GM12878 (cell line): ENCODE measurements around the gene FRAS1. TPM values are rescaled to one million over a fixed set of nuclear protein-coding genes. Genes with fewer than 3 reads are reported as not detected.

Experiments
- ATAC-seq: fragments of 200-7000 bp; cut with Tn5 transposase; 3 replicates; pipeline ENCODE4 v1.9.1; 2020; ENCODE audit warnings: mild to moderate bottlenecking, moderate library complexity
- BruUV-seq: library from RNA; stranded (reverse); fragments of 400-500 nt; replicated peaks from 2 replicates; lab custom pipeline; 2021; lab: Mats Ljungman, UMichigan
- CTCF ChIA-PET: fragments of 300-600 bp; sonication (Branson Sonifier 250); formaldehyde crosslinking; extraction: SDS; loops from one replicate; lab custom pipeline; 2021; ENCODE audit warnings: inconsistent platforms; lab: Yijun Ruan, JAX
- POLR2A ChIA-PET: fragments of 350-600 bp; formaldehyde crosslinking; extraction: SDS; loops from one replicate; lab custom pipeline; 2021; ENCODE audit warnings: inconsistent platforms; lab: Charles Lee
- RAD21 ChIA-PET: fragments of 300-600 bp; sonication (Branson Sonifier 250); formaldehyde crosslinking; loops from one replicate; lab custom pipeline; 2023; ENCODE audit warnings: antibody characterized with exemption; ENCODE audit not compliant: unreplicated experiment; lab: Charles Lee
- SMC1A ChIA-PET: fragments of 300-600 bp; sonication (Branson Sonifier 250); formaldehyde crosslinking; loops from one replicate; lab custom pipeline; 2023; ENCODE audit not compliant: unreplicated experiment, uncharacterized antibody; lab: Charles Lee
- DNase-seq: peaks from one replicate; pipeline ENCODE4 v3.0.0-alpha.2; 2011; ENCODE audit warnings: low read depth, low spot score
- FAIRE-seq: peaks from 3 replicates; lab custom pipeline; 2011; peaks lifted over from hg19 to GRCh38; lab: Jason Lieb, UNC
- H2AFZ ChIP-seq: 2 replicates; pipeline ENCODE4 v1.6.0; 2011; ENCODE audit warnings: low read depth, low read length, control low read depth; ENCODE audit not compliant: control insufficient read depth
- H3K27ac ChIP-seq: 2 replicates; pipeline ENCODE4 v1.5.1; 2011; ENCODE audit warnings: control low read depth; ENCODE audit not compliant: control insufficient read depth, insufficient read depth
- H3K27me3 ChIP-seq, 2 experiments: replicated peaks in 1 of 2; 2 replicates each; pipeline versions ENCODE4 v1.6.0 to v1.6.1; 2011; ENCODE audit warnings: low read length in 1 of 2; ENCODE audit not compliant: control insufficient read depth in 2 of 2, insufficient read depth in 2 of 2
- H3K36me3 ChIP-seq, 2 experiments: 2 replicates each; pipeline ENCODE4 v1.5.1; 2011; ENCODE audit warnings: low read length in 1 of 2; ENCODE audit not compliant: control insufficient read depth in 2 of 2, insufficient read depth in 2 of 2
- H3K4me1 ChIP-seq: 2 replicates; pipeline ENCODE4 v1.6.1; 2011; ENCODE audit warnings: mild to moderate bottlenecking, low read length, moderate library complexity, mixed read lengths; ENCODE audit not compliant: control insufficient read depth, insufficient read depth
- H3K4me2 ChIP-seq: 2 replicates; pipeline ENCODE4 v1.6.0; 2011; ENCODE audit warnings: control low read depth; ENCODE audit not compliant: control insufficient read depth, insufficient read depth
- H3K4me3 ChIP-seq: fragments of 200-600 bp; sonication (generic); 2 replicates; pipeline ENCODE4 v1.5.1; 2016
- H3K79me2 ChIP-seq: 2 replicates; pipeline ENCODE4 v1.6.0; 2011; ENCODE audit warnings: low read length; ENCODE audit not compliant: control insufficient read depth, insufficient read depth
- H3K9ac ChIP-seq: 2 replicates; pipeline ENCODE4 v1.8.0; 2011; ENCODE audit warnings: low read length, control low read depth, mixed read lengths; ENCODE audit not compliant: control insufficient read depth, insufficient read depth
- H3K9me3 ChIP-seq: replicated peaks from 3 replicates; pipeline ENCODE4 v1.5.1; 2011; ENCODE audit warnings: mild to moderate bottlenecking, low read length; ENCODE audit not compliant: control insufficient read depth, insufficient read depth
- H4K20me1 ChIP-seq: 2 replicates; pipeline ENCODE4 v1.6.0; 2011; ENCODE audit not compliant: control insufficient read depth, insufficient read depth
- BMI1 ChIP-seq: fragments of 450-650 bp; IDR thresholded peaks from 2 replicates; pipeline ENCODE4 v1.6.1; 2016; ENCODE audit warnings: mild to moderate bottlenecking, moderate library complexity, borderline replicate concordance
- CHD4 ChIP-seq: fragments of 200-600 bp; sonication (generic); IDR thresholded peaks from 2 replicates; pipeline ENCODE4 v1.6.1; 2016; ENCODE audit warnings: mild to moderate bottlenecking
- CREM ChIP-seq: IDR thresholded peaks from 2 replicates; pipeline ENCODE4 v1.6.1; 2014; ENCODE audit warnings: antibody characterized with exemption, low read depth
- HDAC2 ChIP-seq: fragments of 200-600 bp; sonication (generic); IDR thresholded peaks from 2 replicates; pipeline ENCODE4 v1.6.1; 2017
- JUND ChIP-seq: IDR thresholded peaks from 2 replicates; pipeline ENCODE4 v1.6.1; 2012; ENCODE audit warnings: low read depth, mild to moderate bottlenecking, low read length, improper control_type of control experiment, moderate library complexity
- MEF2A ChIP-seq: IDR thresholded peaks from 2 replicates; pipeline ENCODE4 v1.6.1; 2011; ENCODE audit warnings: low read depth, mild to moderate bottlenecking, low read length, moderate library complexity; ENCODE audit not compliant: insufficient read depth
- MTA2 ChIP-seq: fragments of 450-650 bp; IDR thresholded peaks from 2 replicates; pipeline ENCODE4 v1.6.1; 2016; ENCODE audit warnings: low read depth, mild to moderate bottlenecking, moderate library complexity
- MTA3 ChIP-seq: IDR thresholded peaks from 2 replicates; pipeline ENCODE4 v1.6.1; 2012; ENCODE audit warnings: low read length, inconsistent platforms, borderline replicate concordance
- NR2C1 ChIP-seq: fragments of 450-650 bp; IDR thresholded peaks from 2 replicates; pipeline ENCODE4 v1.6.1; 2017; ENCODE audit warnings: antibody characterized with exemption, mild to moderate bottlenecking, moderate library complexity
- POLR2AphosphoS5 ChIP-seq: IDR thresholded peaks from 2 replicates; pipeline ENCODE4 v1.6.1; 2011; ENCODE audit warnings: mild to moderate bottlenecking, low read length, inconsistent platforms
- ZNF622 ChIP-seq: fragments of 450-650 bp; IDR thresholded peaks from 2 replicates; pipeline ENCODE4 v1.6.1; 2017; ENCODE audit warnings: mild to moderate bottlenecking, inconsistent platforms
- WGBS: methylation state at CpG from one replicate; pipeline ENCODE4 v1.1.6; 2016; ENCODE audit warnings: low lambda C conversion rate; ENCODE audit not compliant: insufficient replicate concordance, insufficient coverage; ENCODE audit errors: missing lambda C conversion rate; 5-methylcytosine and 5-hydroxymethylcytosine counted together
- in situ Hi-C: fragments of 300-500 bp; cut with MboI; formaldehyde crosslinking; loops from 9 replicates; pipeline ENCODE4 v1.14.3; 2018; ENCODE audit warnings: mixed read lengths
- intact Hi-C: fragments of 100-400 bp; cut with micrococcal nuclease; formaldehyde crosslinking; loops from one replicate; pipeline ENCODE4 v1.14.2; 2022; ENCODE audit not compliant: unreplicated experiment
- polyA plus RNA-seq, 11 experiments: library from polyadenylated mRNA; depleted of rRNA in 4 of 11; unstranded in 6 of 11; stranded (reverse) in 5 of 11; fragments of >200 nt; fragmentation: Nextera tagmentation in 4 of 11; fragmentation: Illumina TruSeq in 1 of 11; extraction: Ambion mirVana in 4 of 11; extraction: Trizol in 1 of 11; gene quantifications; 1 replicate in 1 of 11; 2 replicates in 10 of 11; pipeline versions ENCODE4 v1.2.1 to v1.2.3, GENCODE V29; 2011 to 2016; ENCODE audit warnings: inconsistent platforms in 2 of 11, missing spikeins in 2 of 11, low read depth in 1 of 11
- total RNA-seq, 4 experiments: library from RNA; depleted of rRNA in 3 of 4; stranded (reverse); fragments of >200 nt in 3 of 4; fragmentation: Illumina TruSeq in 1 of 4; extraction: Trizol in 1 of 4; gene quantifications; 2 replicates each; pipeline versions ENCODE4 v1.2.1 to v1.2.3, GENCODE V29; 2013 to 2021
- TF ChIP-seq, protein P1 (sequence below): fragments of 450-650 bp; formaldehyde crosslinking; IDR thresholded peaks from 2 replicates; pipeline ENCODE4 v1.5.0; 2022; ENCODE audit warnings: mild to moderate bottlenecking, missing genetic modification characterization
- TF ChIP-seq, protein P2 (sequence below): fragments of 450-650 bp; formaldehyde crosslinking; IDR thresholded peaks from 2 replicates; pipeline ENCODE4 v1.4.0; 2020; ENCODE audit warnings: mild to moderate bottlenecking, moderate library complexity
- TF ChIP-seq, protein P3 (sequence below): IDR thresholded peaks from 2 replicates; pipeline ENCODE4 v1.6.1; 2012; ENCODE audit warnings: low read depth, low read length, improper control_type of control experiment
- TF ChIP-seq, protein P4 (sequence below): fragments of 450-650 bp; IDR thresholded peaks from 2 replicates; pipeline ENCODE4 v1.6.1; 2017; ENCODE audit warnings: antibody characterized with exemption, mild to moderate bottlenecking, moderate library complexity

Gene FRAS1
- total and polyA plus RNA-seq, 10 of the 15 experiments (the other 5 are each of a cell fraction or from before 2014, with no cell fraction given) = 0.08 to 11.7 (median 0.20) TPM

DNA sequence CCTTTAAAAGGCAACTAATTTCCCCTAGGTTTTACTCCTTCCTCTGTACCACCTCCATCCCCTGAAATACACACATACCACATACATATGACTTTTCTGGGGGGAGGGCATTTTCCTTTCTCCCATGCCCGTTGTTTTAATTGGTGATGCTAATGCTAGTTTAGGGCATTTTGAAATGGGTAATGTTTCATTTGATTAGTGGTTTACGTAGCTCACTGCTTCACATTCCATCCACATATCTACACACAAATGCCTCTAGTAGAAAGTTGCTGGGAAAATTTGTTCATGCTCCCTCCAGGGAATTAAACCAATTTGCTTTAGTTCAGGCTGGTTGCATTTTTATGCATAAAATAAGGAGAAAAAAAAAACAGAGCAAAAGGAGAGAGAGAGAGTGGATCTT, 231.2 kb downstream of the FRAS1 start:
- RAD21 ChIA-PET = no interaction called here
- 27% methylated on average over 2 of the region's 2 CpGs for WGBS
- no peak for FAIRE-seq

More for the DNA sequence above, 231.2 kb downstream of the FRAS1 start:
- intact Hi-C loops (no loop called here), in situ Hi-C loops (no loop called here)
- H2AFZ ChIP-seq = no peak overlapping the region
- H3K27ac ChIP-seq = no peak overlapping the region
- SMC1A ChIA-PET = interaction anchor here (1.5 to 1.6 kb wide), 2 partner anchors 9 to 120 kb away, joined by 4 to 5 read pairs; no protein-coding TSS in a partner anchor
- ATAC-seq = no peak
- no peaks in the 10 kb centered on the region for H3K36me3 ChIP-seq
- POLR2A ChIA-PET = no interaction called here
- no peak for DNase-seq
- H3K27me3 ChIP-seq = no peaks in the 10 kb centered on the region
- H3K79me2 ChIP-seq = no peaks in the 10 kb centered on the region
- no peak overlapping the region for H3K4me2 ChIP-seq
- H4K20me1 ChIP-seq = no peaks in the 10 kb centered on the region
- TF ChIP-seq, protein P1, sequence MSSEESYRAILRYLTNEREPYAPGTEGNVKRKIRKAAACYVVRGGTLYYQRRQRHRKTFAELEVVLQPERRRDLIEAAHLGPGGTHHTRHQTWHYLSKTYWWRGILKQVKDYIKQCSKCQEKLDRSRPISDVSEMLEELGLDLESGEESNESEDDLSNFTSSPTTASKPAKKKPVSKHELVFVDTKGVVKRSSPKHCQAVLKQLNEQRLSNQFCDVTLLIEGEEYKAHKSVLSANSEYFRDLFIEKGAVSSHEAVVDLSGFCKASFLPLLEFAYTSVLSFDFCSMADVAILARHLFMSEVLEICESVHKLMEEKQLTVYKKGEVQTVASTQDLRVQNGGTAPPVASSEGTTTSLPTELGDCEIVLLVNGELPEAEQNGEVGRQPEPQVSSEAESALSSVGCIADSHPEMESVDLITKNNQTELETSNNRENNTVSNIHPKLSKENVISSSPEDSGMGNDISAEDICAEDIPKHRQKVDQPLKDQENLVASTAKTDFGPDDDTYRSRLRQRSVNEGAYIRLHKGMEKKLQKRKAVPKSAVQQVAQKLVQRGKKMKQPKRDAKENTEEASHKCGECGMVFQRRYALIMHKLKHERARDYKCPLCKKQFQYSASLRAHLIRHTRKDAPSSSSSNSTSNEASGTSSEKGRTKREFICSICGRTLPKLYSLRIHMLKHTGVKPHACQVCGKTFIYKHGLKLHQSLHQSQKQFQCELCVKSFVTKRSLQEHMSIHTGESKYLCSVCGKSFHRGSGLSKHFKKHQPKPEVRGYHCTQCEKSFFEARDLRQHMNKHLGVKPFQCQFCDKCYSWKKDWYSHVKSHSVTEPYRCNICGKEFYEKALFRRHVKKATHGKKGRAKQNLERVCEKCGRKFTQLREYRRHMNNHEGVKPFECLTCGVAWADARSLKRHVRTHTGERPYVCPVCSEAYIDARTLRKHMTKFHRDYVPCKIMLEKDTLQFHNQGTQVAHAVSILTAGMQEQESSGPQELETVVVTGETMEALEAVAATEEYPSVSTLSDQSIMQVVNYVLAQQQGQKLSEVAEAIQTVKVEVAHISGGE (CRISPR knock-in tag) = no peak
- TF ChIP-seq BMI1 = no peak
- TF ChIP-seq MTA2 = no peak
- no peak for TF ChIP-seq ZNF622
- TF ChIP-seq NR2C1 = no peak
- no peak for TF ChIP-seq CREM
- TF ChIP-seq, protein P2, sequence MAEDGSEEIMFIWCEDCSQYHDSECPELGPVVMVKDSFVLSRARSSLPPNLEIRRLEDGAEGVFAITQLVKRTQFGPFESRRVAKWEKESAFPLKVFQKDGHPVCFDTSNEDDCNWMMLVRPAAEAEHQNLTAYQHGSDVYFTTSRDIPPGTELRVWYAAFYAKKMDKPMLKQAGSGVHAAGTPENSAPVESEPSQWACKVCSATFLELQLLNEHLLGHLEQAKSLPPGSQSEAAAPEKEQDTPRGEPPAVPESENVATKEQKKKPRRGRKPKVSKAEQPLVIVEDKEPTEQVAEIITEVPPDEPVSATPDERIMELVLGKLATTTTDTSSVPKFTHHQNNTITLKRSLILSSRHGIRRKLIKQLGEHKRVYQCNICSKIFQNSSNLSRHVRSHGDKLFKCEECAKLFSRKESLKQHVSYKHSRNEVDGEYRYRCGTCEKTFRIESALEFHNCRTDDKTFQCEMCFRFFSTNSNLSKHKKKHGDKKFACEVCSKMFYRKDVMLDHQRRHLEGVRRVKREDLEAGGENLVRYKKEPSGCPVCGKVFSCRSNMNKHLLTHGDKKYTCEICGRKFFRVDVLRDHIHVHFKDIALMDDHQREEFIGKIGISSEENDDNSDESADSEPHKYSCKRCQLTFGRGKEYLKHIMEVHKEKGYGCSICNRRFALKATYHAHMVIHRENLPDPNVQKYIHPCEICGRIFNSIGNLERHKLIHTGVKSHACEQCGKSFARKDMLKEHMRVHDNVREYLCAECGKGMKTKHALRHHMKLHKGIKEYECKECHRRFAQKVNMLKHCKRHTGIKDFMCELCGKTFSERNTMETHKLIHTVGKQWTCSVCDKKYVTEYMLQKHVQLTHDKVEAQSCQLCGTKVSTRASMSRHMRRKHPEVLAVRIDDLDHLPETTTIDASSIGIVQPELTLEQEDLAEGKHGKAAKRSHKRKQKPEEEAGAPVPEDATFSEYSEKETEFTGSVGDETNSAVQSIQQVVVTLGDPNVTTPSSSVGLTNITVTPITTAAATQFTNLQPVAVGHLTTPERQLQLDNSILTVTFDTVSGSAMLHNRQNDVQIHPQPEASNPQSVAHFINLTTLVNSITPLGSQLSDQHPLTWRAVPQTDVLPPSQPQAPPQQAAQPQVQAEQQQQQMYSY = no peak
- no peak for TF ChIP-seq HDAC2
- TF ChIP-seq, protein P3, sequence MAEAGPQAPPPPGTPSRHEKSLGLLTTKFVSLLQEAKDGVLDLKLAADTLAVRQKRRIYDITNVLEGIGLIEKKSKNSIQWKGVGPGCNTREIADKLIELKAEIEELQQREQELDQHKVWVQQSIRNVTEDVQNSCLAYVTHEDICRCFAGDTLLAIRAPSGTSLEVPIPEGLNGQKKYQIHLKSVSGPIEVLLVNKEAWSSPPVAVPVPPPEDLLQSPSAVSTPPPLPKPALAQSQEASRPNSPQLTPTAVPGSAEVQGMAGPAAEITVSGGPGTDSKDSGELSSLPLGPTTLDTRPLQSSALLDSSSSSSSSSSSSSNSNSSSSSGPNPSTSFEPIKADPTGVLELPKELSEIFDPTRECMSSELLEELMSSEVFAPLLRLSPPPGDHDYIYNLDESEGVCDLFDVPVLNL = no peak
- no peak for TF ChIP-seq JUND
- TF ChIP-seq MEF2A = no peak
- TF ChIP-seq, protein P4, sequence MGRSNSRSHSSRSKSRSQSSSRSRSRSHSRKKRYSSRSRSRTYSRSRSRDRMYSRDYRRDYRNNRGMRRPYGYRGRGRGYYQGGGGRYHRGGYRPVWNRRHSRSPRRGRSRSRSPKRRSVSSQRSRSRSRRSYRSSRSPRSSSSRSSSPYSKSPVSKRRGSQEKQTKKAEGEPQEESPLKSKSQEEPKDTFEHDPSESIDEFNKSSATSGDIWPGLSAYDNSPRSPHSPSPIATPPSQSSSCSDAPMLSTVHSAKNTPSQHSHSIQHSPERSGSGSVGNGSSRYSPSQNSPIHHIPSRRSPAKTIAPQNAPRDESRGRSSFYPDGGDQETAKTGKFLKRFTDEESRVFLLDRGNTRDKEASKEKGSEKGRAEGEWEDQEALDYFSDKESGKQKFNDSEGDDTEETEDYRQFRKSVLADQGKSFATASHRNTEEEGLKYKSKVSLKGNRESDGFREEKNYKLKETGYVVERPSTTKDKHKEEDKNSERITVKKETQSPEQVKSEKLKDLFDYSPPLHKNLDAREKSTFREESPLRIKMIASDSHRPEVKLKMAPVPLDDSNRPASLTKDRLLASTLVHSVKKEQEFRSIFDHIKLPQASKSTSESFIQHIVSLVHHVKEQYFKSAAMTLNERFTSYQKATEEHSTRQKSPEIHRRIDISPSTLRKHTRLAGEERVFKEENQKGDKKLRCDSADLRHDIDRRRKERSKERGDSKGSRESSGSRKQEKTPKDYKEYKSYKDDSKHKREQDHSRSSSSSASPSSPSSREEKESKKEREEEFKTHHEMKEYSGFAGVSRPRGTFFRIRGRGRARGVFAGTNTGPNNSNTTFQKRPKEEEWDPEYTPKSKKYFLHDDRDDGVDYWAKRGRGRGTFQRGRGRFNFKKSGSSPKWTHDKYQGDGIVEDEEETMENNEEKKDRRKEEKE = no peak
- TF ChIP-seq POLR2AphosphoS5 = no peak
- TF ChIP-seq CHD4 = no peak
- no peak for TF ChIP-seq MTA3
- no peaks in the 10 kb centered on the region for H3K9me3 ChIP-seq
- no peaks in the 10 kb centered on the region for H3K4me1 ChIP-seq
- BruUV-seq = no TSS peak
- no peak overlapping the region for H3K9ac ChIP-seq
- CTCF ChIA-PET = interaction anchor here (1.6 kb wide), 1 partner anchor 9 kb away, joined by 8 read pairs; no protein-coding TSS in a partner anchor
- H3K4me3 ChIP-seq = no peak overlapping the region
